ENCODE data around the gene HAVCR1.

GRCh38 chr5:157076558-157076957 lies 17.6 kb upstream of the HAVCR1 start:
- TF ChIP-seq CTCF (conservative IDR thresholded peaks at IDR 0.05) (no peak), EZH2 (IDR thresholded peaks at IDR 0.05; ENCODE audit: low read depth) (no peak)

Data from PC-9 (cell line).